ENCODE results near the gene C5orf52.
"Not testable (repeated sequence)": the region's sequence is repeated elsewhere in the genome, so short reads cannot be mapped to it uniquely, and the experiment has no call there.

Gene C5orf52

GRCh38 chr5:157670662-157671591, at the start of gene C5orf52:
Gene C5orf52 (plus strand): TSS chr5:157671533. CDS start chr5:157671615, 82 bp downstream.
- DNase-seq = peak; percentile 13

- DNase-seq = no peak
These were observed 47.2 kb upstream of the C5orf52 start for GRCh38 chr5:157624144-157624543.

DNA sequence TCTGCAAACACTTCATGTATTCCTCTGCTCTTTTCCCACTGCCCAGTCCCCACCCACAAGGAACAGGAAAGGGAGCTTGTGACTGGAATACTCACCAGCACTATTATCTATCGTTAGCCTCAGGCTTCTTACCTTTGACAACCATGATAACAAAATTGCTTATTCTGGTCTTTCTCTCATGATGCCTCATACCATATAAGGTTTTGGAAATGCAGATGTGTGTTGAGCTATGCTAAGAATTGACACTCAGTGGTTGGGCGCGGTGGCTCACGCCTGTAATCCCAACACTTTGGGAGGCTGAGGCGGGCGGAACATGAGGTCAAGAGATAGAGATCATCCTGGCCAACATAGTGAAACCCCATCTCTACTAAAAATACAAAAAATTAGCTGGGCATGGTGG, 44.5 kb upstream of the C5orf52 start:
- no peak for DNase-seq

- DNase-seq = no peak
These were observed 41.0 kb upstream of the C5orf52 start for GRCh38 chr5:157630341-157630740.

- no peak for DNase-seq
These were observed 30.8 kb upstream of the C5orf52 start for GRCh38 chr5:157640406-157641066.

- DNase-seq = no peak
These were observed 22.9 kb upstream of the C5orf52 start for GRCh38 chr5:157648275-157648990.

DNA sequence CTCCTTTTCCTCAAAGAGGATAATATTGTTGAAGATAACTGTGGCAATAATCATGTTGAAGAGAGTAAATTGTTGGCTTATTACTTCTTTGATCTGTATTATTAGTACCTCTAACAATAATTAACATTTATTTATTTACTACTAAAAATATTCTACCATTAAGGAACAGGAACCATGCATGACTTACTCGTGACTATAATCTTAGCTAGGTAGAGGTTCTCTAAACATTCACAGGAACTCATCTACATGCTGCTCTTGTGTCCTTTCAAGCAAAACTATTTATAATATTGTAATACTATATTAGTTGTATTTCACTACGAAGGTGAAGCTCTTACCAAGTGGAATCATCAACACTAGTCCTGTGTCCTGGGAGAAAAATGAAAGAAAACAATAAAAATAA, 22.2 kb upstream of the C5orf52 start:
- no peak for DNase-seq

DNA sequence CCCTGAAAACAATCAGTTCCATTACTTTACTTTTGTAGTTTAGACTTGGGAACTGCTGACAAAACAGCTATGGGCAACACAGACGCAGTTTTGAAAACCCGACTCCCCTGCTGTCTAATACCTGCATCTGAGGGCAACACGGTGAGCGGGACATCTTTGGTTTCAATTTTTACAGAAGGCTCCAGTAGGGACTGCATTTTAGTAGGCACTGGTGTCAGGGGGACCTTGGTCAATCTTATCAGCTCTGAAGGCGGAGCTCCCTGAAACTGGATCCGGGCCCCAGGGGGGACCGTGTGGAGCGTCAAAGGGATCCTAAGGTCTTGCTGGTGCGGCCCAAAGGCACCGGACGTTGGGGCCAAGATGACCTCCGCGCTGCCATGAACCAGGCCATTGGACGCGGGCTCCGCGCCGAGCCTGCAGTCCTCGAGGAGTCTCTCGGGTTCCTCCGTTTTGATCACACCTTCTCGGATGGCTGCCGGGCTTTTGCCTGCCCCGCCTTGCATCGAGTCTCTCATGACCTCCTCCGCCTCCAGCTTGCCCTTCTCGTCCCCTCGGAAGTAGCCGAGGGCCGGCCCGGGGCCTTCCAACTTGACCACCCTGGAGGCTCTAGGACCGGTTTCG, 20.2 kb upstream of the C5orf52 start:
- no peak for DNase-seq

- DNase-seq = peak; percentile 81
These were observed 19.5 kb upstream of the C5orf52 start for GRCh38 chr5:157651623-157652376.

DNA sequence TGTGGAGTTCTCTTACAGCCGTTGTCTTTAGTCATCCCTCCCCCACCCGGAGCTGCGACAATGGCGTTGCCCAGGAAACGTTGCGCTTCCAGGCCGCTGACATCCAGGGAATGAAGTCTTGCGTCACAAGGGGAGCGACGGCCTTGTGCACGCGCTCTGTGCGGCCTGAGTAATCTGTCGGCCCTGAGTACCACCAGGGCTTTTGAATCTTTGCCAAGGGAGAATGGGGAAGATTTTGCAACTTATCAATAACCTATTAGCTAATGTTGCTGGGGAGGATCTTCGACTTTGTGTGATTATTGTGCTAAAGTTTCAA, 19.0 kb upstream of the C5orf52 start, which contains the start of gene SOX30:
Gene SOX30 (minus strand): TSS at position 62 of the 316 bp plus-strand sequence. CDS start 360 bp downstream, outside the sequence.
- no peak for DNase-seq

- DNase-seq = no peak
These were observed 13.8 kb upstream of the C5orf52 start for GRCh38 chr5:157657516-157657915.

DNA sequence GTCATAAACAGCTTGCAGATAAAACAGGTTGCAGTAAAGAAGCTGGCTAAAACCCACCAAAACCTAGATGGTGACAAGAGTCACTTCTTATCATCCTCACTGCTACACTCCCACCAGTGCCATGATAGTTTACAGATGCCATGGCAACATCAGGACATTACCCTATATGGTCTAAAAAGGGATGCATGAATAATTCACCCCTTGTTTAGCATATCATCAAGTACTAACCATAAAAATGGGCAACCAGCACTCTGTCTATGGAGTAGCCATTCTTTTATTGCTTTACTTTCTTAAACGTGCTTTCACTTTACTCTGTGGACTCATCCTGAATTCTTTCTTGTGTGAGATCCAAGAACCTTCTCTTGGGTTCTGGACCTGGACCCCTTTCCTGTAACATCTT, 12.4 kb upstream of the C5orf52 start:
- DNase-seq = no peak

GRCh38 chr5:157659868-157660660, 11.3 kb upstream of the C5orf52 start:
- DNase-seq = no peak

DNA sequence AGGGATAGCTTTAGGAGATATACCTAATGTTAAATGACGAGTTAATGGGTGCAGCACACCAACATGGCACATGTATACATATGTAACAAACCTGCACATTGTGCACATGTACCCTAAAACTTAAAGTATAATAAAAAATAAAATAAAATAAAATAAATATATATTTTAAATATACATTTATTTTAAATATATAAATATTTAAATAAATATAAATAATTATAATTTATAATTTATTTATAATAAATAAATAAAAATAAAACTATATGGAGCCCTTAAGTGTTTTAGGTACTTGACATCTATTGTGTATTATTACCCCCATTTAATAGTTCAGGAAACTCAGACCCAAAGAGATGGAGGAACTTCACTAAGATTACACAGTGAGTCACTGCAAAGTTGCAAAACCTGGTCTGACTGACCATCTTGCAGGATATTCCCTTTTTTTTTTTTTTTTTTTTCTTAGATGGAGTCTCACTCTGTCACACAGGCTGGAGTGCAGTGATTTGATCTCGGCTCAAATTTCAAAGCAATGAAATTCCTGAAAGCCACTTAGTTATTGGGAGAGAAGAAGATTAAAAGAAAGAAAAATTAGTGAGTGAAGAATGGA, 5.8 kb upstream of the C5orf52 start:
- DNase-seq = no peak

GRCh38 chr5:157668356-157668755, 3.0 kb upstream of the C5orf52 start:
- DNase-seq = no peak

DNA sequence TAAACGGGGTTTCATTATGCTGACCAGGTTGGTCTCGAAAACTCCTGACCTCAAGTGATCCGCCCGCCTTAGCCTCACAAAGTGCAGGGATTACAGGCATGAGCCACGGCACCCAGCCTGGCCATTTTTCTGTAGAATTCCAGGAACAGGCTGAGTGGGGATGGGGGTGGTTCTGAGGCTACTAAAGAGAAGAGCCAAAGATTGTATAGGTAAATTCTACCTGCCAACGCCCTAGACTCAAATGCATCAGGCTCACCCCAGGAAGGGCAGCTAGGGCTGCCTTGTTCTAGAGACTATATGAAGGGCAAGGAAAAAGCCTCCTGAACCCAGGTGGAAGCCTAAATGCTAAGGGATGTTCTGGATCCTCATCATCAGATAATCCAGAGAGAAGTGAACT, 1.6 kb upstream of the C5orf52 start:
- DNase-seq = no peak

GRCh38 chr5:157671592-157672330, 428 bp downstream of the C5orf52 start:
- DNase-seq = no peak

GRCh38 chr5:157672976-157673375, 1.6 kb downstream of the C5orf52 start:
- no peak for DNase-seq

DNA sequence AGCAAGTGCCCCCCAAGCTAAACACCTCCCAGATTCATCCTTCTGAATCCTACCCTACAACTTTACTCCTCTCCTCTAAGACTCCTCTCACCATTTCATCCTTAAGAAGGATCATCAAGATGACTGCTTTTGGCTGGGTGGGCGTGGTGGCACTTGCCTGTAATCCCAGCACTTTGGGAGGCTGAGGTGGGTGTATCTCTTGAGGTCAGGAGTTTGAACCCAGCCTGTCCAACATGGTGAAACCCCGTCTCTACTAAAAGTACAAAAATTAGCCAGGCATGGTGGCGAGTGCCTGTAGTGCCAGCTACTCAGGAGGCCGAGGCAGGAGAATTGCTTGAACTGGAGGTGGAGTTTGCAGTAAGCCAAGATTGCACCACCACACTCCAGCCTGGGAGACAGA, 3.0 kb downstream of the C5orf52 start:
- DNase-seq = not testable (repeated sequence)

DNA sequence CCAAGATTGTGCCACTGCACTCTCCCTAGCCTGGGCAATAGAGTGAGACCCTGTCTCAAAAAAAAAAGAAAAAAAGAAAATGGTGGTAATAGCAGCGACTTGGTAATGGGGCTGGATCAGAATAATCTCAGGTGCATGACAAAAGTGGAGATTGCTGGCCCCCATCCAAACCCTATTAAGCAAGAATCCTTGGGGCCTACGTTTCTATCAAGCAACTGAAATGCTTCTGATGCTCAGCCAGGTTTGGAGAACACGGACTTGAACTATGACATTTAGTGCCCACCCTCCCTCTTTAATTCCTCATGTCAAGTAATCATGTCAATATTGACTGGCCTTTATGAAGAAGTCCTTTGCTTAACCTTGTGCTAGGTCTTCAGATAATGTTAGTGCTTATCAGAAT, 6.6 kb downstream of the C5orf52 start:
- DNase-seq = no peak
